Epithelial cell of prostate (primary cell): Measurements from ENCODE around the gene ADTRP.
A peak's percentile ranks its signal among the peaks of the same experiment; 100 is the strongest.

Source experiments
- DNase-seq: peaks from one replicate; pipeline ENCODE4 v3.0.0-alpha.2; 2011; ENCODE audit warnings: low read depth, low spot score
- H3K27ac ChIP-seq: fragments of 450-650 bp; 2 replicates; pipeline ENCODE4 v1.5.1; 2017; ENCODE audit warnings: mild to moderate bottlenecking

ADTRP gene

DNA sequence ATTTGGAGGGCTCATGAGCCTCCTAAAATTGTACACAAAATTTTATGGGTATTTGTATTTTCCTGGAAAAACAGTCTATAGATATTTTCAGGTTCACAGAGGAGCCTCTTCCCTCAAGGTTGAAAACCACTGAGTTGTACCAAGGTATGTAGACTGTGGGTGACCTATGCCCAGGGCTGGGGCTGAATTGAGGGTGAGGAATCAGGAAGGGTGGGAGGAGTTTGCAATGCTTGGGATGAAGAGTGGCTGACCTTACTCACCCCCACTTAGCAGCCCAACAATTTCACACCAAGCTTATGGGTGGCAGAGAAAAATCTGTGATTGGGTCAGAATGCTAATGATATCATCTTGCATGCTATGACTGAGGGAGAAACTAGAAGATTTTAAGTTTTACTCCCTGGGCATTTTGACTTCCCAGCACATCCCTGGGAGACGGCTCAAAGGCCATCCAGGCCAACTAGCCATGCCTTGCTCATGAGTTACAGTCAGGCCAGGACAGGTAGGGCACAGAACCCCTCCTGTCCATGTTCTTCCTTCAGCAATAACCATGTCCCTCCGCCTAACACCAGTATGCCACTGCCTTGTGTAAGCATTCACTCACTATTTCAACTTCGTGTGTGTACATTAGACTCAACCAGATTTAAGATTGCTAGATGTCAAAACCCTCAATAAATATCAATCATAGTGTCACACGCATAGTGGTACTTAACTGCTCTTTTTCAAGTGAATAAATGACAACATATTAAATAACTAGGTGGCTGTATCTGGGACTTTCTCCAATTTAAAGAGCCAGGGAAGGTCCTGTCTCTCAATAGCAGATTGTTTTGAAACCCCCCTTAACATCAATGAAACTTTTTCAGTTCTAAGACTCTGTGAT is 16.6 kb downstream of the ADTRP start:
- no peak overlapping the region for H3K27ac ChIP-seq
- no peak for DNase-seq

DNA sequence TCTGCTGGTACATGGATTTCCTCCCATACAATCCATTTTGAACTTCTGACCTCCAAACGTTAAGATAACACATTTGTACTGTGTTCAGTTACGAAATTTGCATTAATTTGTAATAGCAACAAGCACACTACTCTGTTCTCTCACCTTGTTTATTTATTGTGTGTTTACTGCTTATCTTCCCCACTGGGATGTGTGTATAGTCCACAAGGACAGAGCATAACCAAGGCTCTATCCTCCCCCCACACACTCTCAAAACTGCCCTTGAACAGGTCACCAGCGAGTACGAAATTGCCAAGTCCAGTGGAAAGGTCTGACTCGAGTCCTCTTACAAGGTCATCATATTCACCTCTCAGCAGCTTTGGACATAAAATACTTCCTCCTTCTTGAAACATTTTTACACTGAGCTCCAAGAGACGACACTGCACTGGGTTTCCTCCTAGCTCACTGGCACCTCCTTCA is 18.6 kb downstream of the ADTRP start:
- H3K27ac ChIP-seq: no peak overlapping the region
- DNase-seq: no peak

GRCh38 chr6:11758878-11759277 is 19.7 kb downstream of the ADTRP start:
- H3K27ac ChIP-seq: no peak overlapping the region
- no peak for DNase-seq

DNA sequence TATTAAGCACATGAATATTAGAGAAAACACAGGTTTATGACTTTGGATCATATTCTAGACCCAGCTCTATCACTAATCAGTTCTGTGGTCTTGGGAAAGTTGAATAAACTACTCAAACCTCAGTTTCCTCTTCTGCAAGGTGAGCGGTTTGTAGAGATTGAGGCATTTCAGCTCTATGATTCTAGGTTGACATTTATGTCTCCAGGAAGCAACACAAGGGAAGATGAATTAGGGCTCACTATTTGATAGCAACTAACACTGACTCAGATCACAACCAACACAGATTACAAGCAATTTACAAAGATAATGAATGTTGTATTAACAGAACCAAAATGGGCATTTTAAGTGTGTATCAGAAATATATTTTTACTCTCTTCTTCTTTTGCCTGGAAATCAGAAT is 21.9 kb downstream of the ADTRP start:
- DNase-seq: no peak
- no peak overlapping the region for H3K27ac ChIP-seq

DNA sequence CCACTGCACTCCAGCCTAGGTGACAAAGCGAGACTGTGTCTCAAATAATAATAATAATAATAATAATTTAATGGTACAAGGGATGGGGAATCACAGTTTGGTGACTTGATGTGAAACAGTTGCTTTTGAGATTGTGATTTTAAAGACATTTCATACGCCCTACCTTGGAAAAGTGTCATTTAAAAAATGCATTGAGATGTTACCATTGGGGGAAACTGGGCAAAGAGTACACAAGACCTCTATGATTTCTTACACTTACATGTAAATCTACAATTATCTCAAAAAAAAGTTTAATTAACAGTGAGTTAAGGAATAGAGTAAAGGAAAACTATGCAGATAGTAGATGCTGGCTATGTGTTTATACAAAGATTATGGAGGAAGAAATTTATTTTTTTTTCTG is 22.3 kb downstream of the ADTRP start:
- DNase-seq: no peak
- H3K27ac ChIP-seq: no peak overlapping the region

GRCh38 chr6:11755725-11756124 is 22.9 kb downstream of the ADTRP start:
- H3K27ac ChIP-seq: peak overlapping the region; percentile 76
- no peak for DNase-seq

GRCh38 chr6:11754625-11755271 is 23.9 kb downstream of the ADTRP start:
- peak overlapping the region; percentile 76 for H3K27ac ChIP-seq
- DNase-seq: no peak

DNA sequence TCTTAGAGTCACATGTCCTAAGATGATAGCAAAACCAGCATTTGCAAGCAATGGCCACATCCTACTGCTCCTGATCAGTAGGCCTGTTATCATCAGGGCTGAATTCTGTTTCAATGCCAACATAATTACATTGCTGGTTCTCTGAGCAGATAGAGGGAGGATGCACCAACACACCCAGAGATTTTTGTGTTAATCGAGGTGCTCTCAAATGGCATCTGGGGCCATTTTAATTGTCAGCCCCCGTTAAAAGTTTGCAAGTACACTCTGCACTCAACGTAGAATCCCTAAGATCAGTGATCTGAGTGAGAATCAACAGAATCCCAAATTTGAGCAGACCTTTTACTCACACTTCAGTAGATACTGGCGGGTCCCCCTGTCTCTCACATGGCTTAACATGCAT is 24.8 kb downstream of the ADTRP start:
- H3K27ac ChIP-seq: peak overlapping the region; percentile 76
- DNase-seq: no peak

DNA sequence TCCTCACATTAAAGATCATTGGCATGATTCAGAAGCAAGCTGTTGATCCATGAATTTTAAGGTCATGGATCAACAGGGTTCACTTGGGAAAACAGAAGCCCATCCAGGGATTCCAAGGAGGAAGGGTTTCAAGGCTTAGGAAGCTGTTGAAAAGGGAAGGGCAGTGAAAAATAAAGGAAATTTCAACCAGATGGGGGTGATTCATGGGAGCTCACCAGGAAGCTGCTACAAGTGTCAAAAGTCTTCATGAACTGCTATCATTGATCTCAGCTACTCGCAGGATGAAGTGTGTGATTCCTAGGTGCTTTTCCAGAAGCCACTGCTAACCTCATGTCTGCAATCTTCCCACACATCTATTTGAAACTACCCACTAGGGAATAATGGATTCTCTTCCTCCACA is 26.2 kb downstream of the ADTRP start:
- no peak overlapping the region for H3K27ac ChIP-seq
- no peak for DNase-seq

GRCh38 chr6:11750682-11751081 is 27.9 kb downstream of the ADTRP start:
- DNase-seq: no peak
- H3K27ac ChIP-seq: no peak overlapping the region

DNA sequence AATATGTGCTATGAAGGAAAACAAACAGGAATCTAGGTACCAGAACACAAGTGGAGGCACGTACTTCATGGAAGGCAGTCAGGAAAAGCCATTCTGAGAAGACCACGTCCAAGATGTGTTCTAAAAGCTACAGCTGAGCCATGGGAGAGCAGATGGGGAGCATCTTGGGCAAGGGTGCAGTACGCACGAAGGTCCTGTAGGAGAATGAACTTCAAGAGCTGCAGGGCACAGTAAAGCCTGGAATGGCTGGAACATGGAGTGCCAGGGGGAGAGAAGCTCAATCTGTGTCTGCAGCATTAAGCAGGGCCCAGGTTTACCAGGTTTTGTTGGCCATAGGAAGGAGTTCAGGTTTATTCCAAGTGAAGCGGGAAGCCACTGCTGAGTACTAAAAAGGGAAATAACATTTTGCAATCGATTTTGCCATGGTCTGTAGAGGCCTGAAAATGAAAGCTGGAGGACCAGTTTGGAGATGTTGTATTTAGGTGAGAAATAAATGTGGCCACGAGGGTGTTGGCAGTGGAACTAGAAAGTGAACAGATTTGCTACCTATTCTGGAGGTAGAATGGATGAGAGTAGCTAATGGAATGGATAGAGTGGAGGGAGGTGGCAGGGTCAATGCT is 29.9 kb downstream of the ADTRP start:
- DNase-seq: no peak
- H3K27ac ChIP-seq: no peak overlapping the region

DNA sequence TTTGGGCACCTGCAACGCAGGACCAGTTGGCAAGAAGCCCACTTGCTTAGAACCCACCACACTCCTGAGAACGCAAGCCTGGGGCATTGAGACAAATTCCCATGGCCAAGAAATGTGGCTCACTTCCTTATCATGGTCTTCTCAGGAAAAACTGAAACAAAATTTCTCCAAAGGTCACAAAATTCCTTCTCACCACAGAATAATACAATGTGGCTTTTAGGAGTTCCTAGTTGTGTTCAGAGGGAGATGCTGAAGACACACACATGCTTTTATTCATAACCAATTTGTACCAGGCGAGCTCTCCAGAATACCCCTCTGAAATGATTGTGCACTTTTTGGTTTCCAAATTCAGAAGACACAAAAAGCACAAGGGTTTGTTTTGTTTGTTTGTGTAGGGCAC is 31.6 kb downstream of the ADTRP start:
- no peak for DNase-seq

DNA sequence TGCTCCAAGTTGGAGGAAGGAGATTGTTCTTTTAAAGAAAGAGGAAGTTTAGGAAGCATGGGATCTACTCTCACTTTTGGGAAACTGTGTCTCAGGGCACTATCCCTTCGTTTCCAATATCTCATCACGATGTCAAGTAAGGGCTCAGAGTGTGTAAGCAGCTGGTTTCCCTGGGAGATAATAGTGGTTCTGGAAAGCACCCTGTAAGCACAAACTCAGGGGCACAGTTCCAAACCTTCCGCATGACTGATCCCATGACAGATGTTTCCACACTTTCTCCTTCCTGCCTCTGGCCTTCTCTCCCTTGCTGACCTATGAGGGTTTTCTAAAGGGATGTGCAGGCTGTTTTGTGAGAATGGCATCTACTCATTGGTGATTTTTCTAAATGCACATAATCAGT is 33.9 kb downstream of the ADTRP start:
- H3K27ac ChIP-seq: no peak overlapping the region
- DNase-seq: no peak

More for the DNA sequence above, 31.6 kb downstream of the ADTRP start:
- H3K27ac ChIP-seq: no peak overlapping the region

DNA sequence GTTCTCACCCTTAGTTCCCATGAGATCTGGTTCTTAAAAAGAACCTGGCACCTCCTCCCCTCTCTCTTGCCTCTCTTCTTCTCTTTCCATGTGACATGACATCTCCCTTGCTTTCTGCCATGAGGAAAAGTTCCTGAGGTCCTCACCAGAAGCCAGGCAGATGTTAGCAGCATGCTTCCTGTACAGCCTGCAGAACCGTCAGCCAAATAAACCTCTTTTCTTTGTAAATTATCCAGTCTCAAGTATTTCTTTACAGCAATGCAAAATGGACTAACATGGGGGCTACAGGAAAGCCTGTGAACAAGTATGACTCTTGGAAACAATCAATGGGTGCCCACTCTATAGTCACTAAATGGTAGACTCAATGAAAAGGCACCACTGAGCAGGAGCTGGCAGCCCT is 34.5 kb downstream of the ADTRP start:
- H3K27ac ChIP-seq: no peak overlapping the region

DNA sequence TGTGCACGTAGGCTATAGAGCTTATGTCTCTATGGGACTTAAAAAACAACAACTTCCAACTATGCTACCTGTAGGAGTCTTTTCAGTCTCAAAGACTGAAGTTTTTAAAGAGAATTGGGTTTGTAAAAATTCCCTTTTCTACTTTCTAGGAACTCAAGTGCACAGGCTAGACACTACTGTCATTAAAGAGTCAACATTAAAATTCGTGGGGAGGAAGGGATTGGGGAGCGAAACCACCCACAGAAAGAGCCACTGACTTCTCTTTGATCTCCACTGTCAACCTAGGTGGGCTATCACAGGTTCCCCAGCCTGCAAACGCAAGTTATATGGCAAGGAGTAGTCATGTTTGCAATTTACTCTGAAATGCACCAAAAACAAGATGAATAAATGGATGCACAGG is 37.7 kb downstream of the ADTRP start:
- no peak for DNase-seq
- H3K27ac ChIP-seq: no peak overlapping the region

More for the DNA sequence above, 34.5 kb downstream of the ADTRP start:
- DNase-seq: no peak

DNA sequence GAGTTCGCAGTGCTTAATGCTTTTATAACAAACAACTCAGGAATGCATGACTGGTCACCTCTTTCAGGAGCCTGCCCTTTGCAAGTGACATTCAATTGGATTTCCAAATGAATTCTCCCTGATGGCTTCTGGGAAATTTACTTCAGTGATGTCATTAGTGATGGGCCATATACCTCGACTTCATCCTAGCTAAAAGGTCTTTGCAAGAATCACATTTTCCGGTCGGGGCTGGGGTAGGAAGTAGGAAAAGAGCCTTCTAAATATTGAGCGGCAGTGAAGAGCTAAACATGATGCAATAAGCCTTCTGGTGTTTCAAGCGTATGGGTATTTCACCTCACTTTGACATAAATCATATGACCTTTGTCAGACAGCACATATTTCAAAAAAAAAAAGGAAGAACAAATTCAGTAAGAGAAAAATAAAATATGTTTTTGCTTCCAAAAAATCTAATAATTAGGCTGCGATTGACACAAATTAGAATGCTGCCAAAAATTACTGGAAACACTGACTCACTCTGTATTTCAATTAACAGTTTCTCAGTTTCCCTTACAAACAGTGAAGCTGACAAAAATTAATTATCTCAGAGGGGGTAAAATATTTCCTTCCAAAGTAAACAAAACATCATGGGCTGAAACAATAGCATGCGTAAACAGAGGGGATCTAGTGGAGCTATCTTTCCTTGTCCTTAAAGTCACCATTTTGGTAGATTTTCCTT is 39.8 kb downstream of the ADTRP start:
- H3K27ac ChIP-seq: no peak overlapping the region
- DNase-seq: no peak

DNA sequence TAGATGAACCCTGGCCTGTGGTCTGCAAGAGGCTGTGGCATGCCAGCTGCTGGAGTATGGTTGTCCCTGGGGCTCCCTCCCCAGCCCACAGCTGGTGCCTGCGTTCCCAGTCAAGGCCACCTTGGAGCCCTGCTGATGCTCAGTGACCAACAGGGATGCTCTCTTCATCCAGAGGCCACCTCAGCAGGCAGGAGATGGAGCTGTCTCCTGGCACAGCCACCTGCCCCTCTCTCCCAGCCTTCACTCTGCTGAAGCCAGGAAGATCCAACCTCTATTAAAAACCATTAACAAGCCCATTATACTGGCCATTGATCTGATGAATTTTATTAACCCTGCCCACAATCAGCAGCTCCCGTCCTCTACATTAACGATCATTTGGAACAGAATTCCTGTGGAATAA is 40.4 kb downstream of the ADTRP start:
- DNase-seq: no peak
- no peak overlapping the region for H3K27ac ChIP-seq

DNA sequence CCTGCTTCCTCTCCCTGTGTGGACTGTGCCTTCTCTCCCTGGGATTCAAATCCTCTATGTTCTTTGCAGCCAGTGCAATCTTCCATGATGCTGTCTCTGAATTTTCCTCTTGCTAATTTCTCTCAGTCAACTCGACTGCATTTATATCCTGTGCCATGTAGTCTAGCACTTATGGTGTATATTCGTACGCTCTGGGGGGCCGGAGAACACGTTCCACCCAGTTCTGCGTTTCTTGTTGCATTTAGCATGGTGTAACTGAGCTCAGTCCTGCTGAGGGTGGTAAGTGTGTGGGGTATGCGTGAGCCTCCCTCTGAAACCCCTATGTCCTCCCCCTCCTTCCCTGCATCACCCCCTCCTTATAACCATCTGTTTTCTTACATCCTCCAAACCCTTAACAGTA is 42.0 kb downstream of the ADTRP start:
- no peak overlapping the region for H3K27ac ChIP-seq
- DNase-seq: no peak

- DNase-seq: peak; percentile 63
- peak overlapping the region; percentile 31 for H3K27ac ChIP-seq
Observed at GRCh38 chr6:11734861-11735613, 43.6 kb downstream of the ADTRP start.
